GM10266 (cell line): ENCODE data around the gene RYR2.

ENCODE experiments used
- DNase-seq: peaks from one replicate; pipeline ENCODE4 v3.0.0; 2012; ENCODE audit errors: extremely low spot score
- CTCF ChIP-seq: IDR thresholded peaks from 2 replicates; pipeline ENCODE4 v1.5.1; 2012; ENCODE audit warnings: mild to moderate bottlenecking, low read depth; ENCODE audit not compliant: control insufficient read depth, insufficient read depth; ENCODE audit errors: missing control alignments

RYR2 gene

GRCh38 chr1:237244778-237245177 lies 202.8 kb downstream of the RYR2 start:
- TF ChIP-seq CTCF = no peak
- no peak for DNase-seq

GRCh38 chr1:237247442-237247841 lies 205.5 kb downstream of the RYR2 start:
- no peak for TF ChIP-seq CTCF
- DNase-seq = no peak

DNA sequence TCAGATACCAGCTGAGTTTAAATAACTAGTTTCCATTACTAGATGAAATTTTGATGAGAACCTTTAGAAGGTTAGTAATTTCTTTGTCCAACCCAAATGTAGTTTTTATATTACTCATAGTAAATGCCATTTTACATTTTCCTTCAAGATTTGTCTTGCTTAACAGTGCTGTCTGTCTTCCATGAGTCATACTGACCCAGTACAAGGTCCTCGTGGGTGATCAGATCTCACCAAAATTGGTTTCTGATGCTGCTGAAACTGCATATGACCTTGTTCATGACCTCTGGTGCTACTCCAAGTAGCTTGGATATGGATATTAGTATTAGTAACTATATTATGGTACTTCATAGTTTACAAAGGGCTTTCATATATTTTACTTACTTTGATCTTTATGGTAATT lies 207.1 kb downstream of the RYR2 start:
- TF ChIP-seq CTCF = no peak
- DNase-seq = no peak

DNA sequence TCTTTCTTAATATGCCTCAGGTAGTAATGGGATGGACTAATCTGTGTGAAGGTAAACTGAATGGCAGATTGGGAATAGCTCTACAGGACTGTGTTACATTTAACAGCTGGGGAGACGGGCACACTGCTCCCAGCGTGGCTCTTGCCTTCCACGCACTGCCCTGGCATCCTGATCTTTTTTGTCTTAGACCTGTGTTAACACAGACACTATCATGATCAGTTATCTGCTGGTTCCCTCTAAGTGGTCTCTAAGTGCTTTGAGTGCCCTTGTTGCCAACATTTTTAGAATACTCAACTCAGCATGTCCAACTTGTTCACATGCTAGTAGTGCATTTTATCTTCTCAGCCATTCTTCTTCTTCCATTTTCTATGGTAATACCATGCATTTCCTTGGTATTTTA lies 208.1 kb downstream of the RYR2 start:
- DNase-seq = no peak
- no peak for TF ChIP-seq CTCF

- no peak for TF ChIP-seq CTCF
- no peak for DNase-seq
Observed at GRCh38 chr1:237255071-237255470, 213.1 kb downstream of the RYR2 start.

DNA sequence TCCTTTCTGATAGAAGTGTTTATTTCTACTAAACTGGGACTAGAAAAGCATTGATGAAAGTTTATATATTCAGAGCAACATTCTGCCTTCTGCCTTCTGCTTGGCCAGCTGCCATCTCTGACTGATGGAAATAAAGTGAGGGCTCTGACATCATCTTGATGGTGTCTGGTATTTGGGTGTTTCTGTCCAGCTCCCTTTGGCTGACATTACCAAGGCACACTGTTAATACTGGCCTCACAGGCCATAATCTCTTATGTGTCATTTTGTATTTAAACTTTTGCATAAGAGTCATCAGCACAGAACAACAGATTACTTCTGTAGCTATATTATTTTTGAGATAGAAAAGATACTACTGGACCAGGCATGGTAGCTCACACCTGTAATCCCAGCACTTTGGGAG lies 216.9 kb downstream of the RYR2 start:
- no peak for DNase-seq
- TF ChIP-seq CTCF = no peak

GRCh38 chr1:237261198-237261597 lies 219.2 kb downstream of the RYR2 start:
- no peak for DNase-seq
- no peak for TF ChIP-seq CTCF
